ENCODE results near the gene TMEM212. TPM values are rescaled to one million over a fixed set of nuclear protein-coding genes. Genes with fewer than 3 reads are reported as not detected.

TMEM212 gene
- total RNA-seq, 1 donor from 2014 or later: not detected

Other genes with a start within 250 kb of the TMEM212 start
- gene PLD1, start 32.9 kb upstream of the TMEM212 start, total RNA-seq: 47.6 and 48.0 TPM in 2 replicates
- 134 and 263 TPM in 2 replicates for gene FNDC3B, start 196.2 kb downstream of the TMEM212 start, total RNA-seq

Data from glomerular endothelial cell (primary cell).